ENCODE data around the gene TIMM22. TPM values are rescaled to one million over a fixed set of nuclear protein-coding genes. Genes with fewer than 3 reads are reported as not detected.

Gene TIMM22
- total RNA-seq, 1 experiment from 2014 or later: 17.7 TPM

- TF ChIP-seq, protein P1, sequence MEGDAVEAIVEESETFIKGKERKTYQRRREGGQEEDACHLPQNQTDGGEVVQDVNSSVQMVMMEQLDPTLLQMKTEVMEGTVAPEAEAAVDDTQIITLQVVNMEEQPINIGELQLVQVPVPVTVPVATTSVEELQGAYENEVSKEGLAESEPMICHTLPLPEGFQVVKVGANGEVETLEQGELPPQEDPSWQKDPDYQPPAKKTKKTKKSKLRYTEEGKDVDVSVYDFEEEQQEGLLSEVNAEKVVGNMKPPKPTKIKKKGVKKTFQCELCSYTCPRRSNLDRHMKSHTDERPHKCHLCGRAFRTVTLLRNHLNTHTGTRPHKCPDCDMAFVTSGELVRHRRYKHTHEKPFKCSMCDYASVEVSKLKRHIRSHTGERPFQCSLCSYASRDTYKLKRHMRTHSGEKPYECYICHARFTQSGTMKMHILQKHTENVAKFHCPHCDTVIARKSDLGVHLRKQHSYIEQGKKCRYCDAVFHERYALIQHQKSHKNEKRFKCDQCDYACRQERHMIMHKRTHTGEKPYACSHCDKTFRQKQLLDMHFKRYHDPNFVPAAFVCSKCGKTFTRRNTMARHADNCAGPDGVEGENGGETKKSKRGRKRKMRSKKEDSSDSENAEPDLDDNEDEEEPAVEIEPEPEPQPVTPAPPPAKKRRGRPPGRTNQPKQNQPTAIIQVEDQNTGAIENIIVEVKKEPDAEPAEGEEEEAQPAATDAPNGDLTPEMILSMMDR (conservative IDR thresholded peaks at IDR 0.05; ENCODE audit: low read depth, low read length): no peak
- no peak for TF ChIP-seq EZH2phosphoT487 (IDR thresholded peaks at IDR 0.05; ENCODE audit: borderline replicate concordance, low read length)
- TF ChIP-seq EZH2 (IDR thresholded peaks at IDR 0.05; ENCODE audit: low read length, unreplicated experiment): no peak
- Histone ChIP-seq H3K79me2 (ENCODE audit: low read length) (peaks cover 40% of the 10 kb centered on the region), H3K4me1 (ENCODE audit: insufficient read depth, low read length) (peaks cover 11% of the 10 kb centered on the region; the same call in 1 of the 2 replicates), H3K4me2 (ENCODE audit: low read length) (peak within 1 kb of the TSS; percentile 90), H3F3A (ENCODE audit: low read length, unreplicated experiment) (no peaks in the 10 kb centered on the region), H3K36me3 (ENCODE audit: low read depth, low read length) (no peaks in the 10 kb centered on the region), H3K9me2 (replicated peaks; ENCODE audit: low read length) (no peaks in the 10 kb centered on the region), H2AFZ (ENCODE audit: low read length) (peak within 1 kb of the TSS; percentile 75), H3K4me3 (ENCODE audit: low read length) (peak within 1 kb of the TSS; percentile 79), H4K20me1 (ENCODE audit: low read length) (no peaks in the 10 kb centered on the region), H3K9me3 (ENCODE audit: low read length) (no peaks in the 10 kb centered on the region), H3K9ac (ENCODE audit: low read length) (peak within 1 kb of the TSS; percentile 73), H3K27ac (ENCODE audit: low read length) (peak within 1 kb of the TSS; percentile 22; the same call in 1 of the 2 replicates), H3K27me3 (ENCODE audit: low read length) (no peaks in the 10 kb centered on the region)
- peak; percentile 51 for DNase-seq
- CTCF ChIA-PET: interaction anchor here (0.6 to 1.6 kb wide), 9 partner anchors 17 to 570 kb away, joined by 3 to 13 read pairs (median 5); partner anchors contain the start of gene TIMM22
- peak; percentile 78 for ATAC-seq
- POLR2A ChIA-PET (ENCODE audit: unreplicated experiment): interaction anchor here (0.6 to 0.7 kb wide), 2 partner anchors 17 to 47 kb away, joined by 4 to 11 read pairs; no protein-coding TSS in a partner anchor
- BruUV-seq (replicated peaks): no TSS peak
- intact Hi-C loops (cut with micrococcal nuclease): loop anchor here (10.0 kb wide), 1 partner anchor 55 kb away; no protein-coding TSS in a partner anchor
These were observed 17.2 kb upstream of the TIMM22 start, which contains the start of gene NXN for GRCh38 chr17:979539-980405. TSS of gene NXN (minus strand) at chr17:979776.

DNA sequence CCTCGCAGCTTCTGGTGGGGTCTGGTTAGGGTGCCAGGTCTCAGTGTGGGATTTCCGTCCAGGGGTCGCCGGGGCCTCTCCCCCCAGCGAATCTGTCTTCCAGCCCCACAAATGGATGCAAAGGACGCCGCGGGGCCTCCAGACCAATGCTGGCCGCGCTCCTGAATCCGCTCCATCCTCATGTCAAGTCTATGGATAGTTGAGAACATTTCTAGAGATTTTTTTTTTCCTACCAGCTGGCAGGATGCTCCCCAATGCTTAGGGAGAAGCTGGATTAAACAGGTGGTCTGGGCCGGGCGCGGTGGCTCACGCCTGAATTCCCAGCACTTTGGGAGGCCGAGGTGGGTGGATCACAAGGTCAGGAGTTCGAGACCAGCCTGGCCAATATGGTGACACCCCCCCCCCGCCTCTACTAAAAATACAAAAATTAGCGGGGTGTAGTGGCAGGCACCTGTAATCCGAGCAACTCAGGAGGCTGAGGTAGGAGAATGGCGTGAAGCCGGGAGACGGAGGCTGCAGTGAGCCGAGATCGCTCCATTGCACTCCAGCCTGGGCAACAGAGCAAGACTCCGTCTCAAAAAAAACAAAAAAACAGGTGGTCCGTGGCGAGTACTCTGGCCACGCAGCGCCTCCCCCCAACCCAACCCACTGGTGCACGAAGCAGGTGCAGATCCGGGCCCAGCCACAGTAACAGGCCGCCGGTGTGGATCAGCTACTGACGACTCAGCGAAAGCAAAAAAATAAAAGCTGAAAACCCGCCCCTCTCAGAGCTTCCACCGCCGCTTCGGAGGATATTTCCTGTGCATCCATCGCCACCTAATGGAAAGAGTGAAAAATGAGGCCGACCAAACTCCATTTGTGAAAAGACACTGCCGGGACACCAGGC lies 16.3 kb upstream of the TIMM22 start:
- Histone ChIP-seq H3K36me3 (ENCODE audit: low read depth, low read length) (no peaks in the 10 kb centered on the region), H3K4me2 (ENCODE audit: low read length) (peak overlapping the region; percentile 79), H3K9ac (ENCODE audit: low read length) (no peak overlapping the region), H3K4me1 (ENCODE audit: insufficient read depth, low read length) (peaks cover 11% of the 10 kb centered on the region; the same call in 1 of the 2 replicates), H3K4me3 (ENCODE audit: low read length) (peak overlapping the region; percentile 69), H3F3A (ENCODE audit: low read length, unreplicated experiment) (no peaks in the 10 kb centered on the region), H3K9me2 (replicated peaks; ENCODE audit: low read length) (no peaks in the 10 kb centered on the region), H3K27me3 (ENCODE audit: low read length) (no peaks in the 10 kb centered on the region), H3K9me3 (ENCODE audit: low read length) (no peaks in the 10 kb centered on the region), H3K79me2 (ENCODE audit: low read length) (peaks cover 31% of the 10 kb centered on the region), H2AFZ (ENCODE audit: low read length) (peak overlapping the region; percentile 89), H3K27ac (ENCODE audit: low read length) (no peak overlapping the region), H4K20me1 (ENCODE audit: low read length) (no peaks in the 10 kb centered on the region)
- CTCF ChIA-PET: interaction anchor here (0.6 to 1.6 kb wide), 12 partner anchors 16 to 570 kb away, joined by 3 to 20 read pairs (median 4); partner anchors contain the start of gene TIMM22
- ATAC-seq: peak; percentile 57
- POLR2A ChIA-PET (ENCODE audit: unreplicated experiment): interaction anchor here (0.6 kb wide), 1 partner anchor 48 kb away, joined by 11 read pairs; no protein-coding TSS in a partner anchor
- TF ChIP-seq, protein P1 (conservative IDR thresholded peaks at IDR 0.05; ENCODE audit: low read depth, low read length): peak; percentile 71
- no peak for TF ChIP-seq EZH2 (IDR thresholded peaks at IDR 0.05; ENCODE audit: low read length, unreplicated experiment)
- no TSS peak for BruUV-seq (replicated peaks)
- peak; percentile 89 for DNase-seq
- intact Hi-C loops (cut with micrococcal nuclease): loop anchor here (1.0 kb wide), 2 partner anchors 101 to 185 kb away; no protein-coding TSS in a partner anchor
